Endothelial cell of umbilical vein (primary cell): ENCODE results near the gene ADCY5. TPM values are rescaled to one million over a fixed set of nuclear protein-coding genes. Genes with fewer than 3 reads are reported as not detected.

Experiments
- BruUV-seq: library from RNA; stranded (reverse); fragments of 400-500 nt; replicated peaks from 2 replicates; lab custom pipeline; 2021; lab: Mats Ljungman, UMichigan
- CTCF ChIA-PET: fragments of 300-600, 350-600 bp; sonication (Branson Sonifier 250); formaldehyde crosslinking; loops from one replicate; lab custom pipeline; 2021; ENCODE audit warnings: antibody characterized with exemption, inconsistent platforms; lab: Charles Lee
- POLR2A ChIA-PET: fragments of 300-600, 350-600 bp; sonication (Branson Sonifier 250); formaldehyde crosslinking; loops from one replicate; lab custom pipeline; 2021; ENCODE audit warnings: antibody characterized with exemption, inconsistent platforms; lab: Charles Lee
- DNase-seq: peaks from one replicate; pipeline ENCODE4 v3.0.0-alpha.2; 2011; ENCODE audit warnings: low read depth, low spot score
- FAIRE-seq: peaks from 2 replicates; lab custom pipeline; 2011; peaks lifted over from hg19 to GRCh38; lab: Jason Lieb, UNC
- H2AFZ ChIP-seq: 2 replicates; pipeline ENCODE4 v1.6.0; 2012; ENCODE audit warnings: low read depth, low read length, control low read depth, inconsistent platforms
- H3K27ac ChIP-seq: 2 replicates; pipeline ENCODE4 v1.5.1; 2011; ENCODE audit warnings: low read depth, mild to moderate bottlenecking, control low read depth, low read length, moderate library complexity; ENCODE audit not compliant: insufficient read depth
- H3K27me3 ChIP-seq, 2 experiments: 2 replicates each; pipeline versions ENCODE4 v1.6.0 to v1.6.1; 2011; ENCODE audit warnings: low read length in 2 of 2, mixed read lengths in 1 of 2; ENCODE audit not compliant: control insufficient read depth in 2 of 2, insufficient read depth in 2 of 2
- H3K36me3 ChIP-seq, 2 experiments: 2 replicates in 1 of 2; 3 replicates in 1 of 2; pipeline ENCODE4 v1.5.1; 2011; ENCODE audit warnings: low read length in 2 of 2, mild to moderate bottlenecking in 1 of 2, moderate library complexity in 1 of 2; ENCODE audit not compliant: control insufficient read depth in 2 of 2, insufficient read depth in 2 of 2; ENCODE audit errors: extremely low read depth in 1 of 2
- H3K4me1 ChIP-seq: 3 replicates; pipeline ENCODE4 v1.5.1; 2011; ENCODE audit warnings: mild to moderate bottlenecking, low read length; ENCODE audit not compliant: control insufficient read depth, insufficient read depth; ENCODE audit errors: extremely low read depth
- H3K4me2 ChIP-seq: 2 replicates; pipeline ENCODE4 v1.6.1; 2011; ENCODE audit warnings: low read length, control low read depth, mixed read lengths; ENCODE audit not compliant: insufficient read depth
- H3K4me3 ChIP-seq, 3 experiments: fragments of 200-600 bp in 1 of 3; sonication (generic), shearing (Covaris generic) in 1 of 3; replicated peaks in 1 of 3; 2 replicates each; pipeline ENCODE4 v1.5.1; 2011 to 2016; ENCODE audit warnings: control low read depth in 3 of 3, low read length in 3 of 3, mild to moderate bottlenecking in 2 of 3, inconsistent platforms in 1 of 3, low read depth in 1 of 3, moderate library complexity in 1 of 3; ENCODE audit not compliant: insufficient read depth in 1 of 3
- H3K79me2 ChIP-seq: 2 replicates; pipeline ENCODE4 v1.6.0; 2012; ENCODE audit warnings: low read length, inconsistent platforms; ENCODE audit not compliant: control insufficient read depth, insufficient read depth
- H3K9ac ChIP-seq: replicated peaks from 2 replicates; pipeline ENCODE3; 2011; ENCODE audit warnings: low read length, control low read depth; ENCODE audit not compliant: insufficient read depth; ENCODE audit errors: extremely low read depth
- H3K9me1 ChIP-seq: replicated peaks from 3 replicates; pipeline ENCODE4 v1.6.0; 2011; ENCODE audit warnings: mild to moderate bottlenecking, low read length; ENCODE audit not compliant: control insufficient read depth, insufficient read depth; ENCODE audit errors: extremely low read depth
- H3K9me3 ChIP-seq: replicated peaks from 2 replicates; pipeline ENCODE4 v1.5.1; 2012; ENCODE audit warnings: low read length, inconsistent platforms; ENCODE audit not compliant: control insufficient read depth, insufficient read depth
- H4K20me1 ChIP-seq: replicated peaks from 2 replicates; pipeline ENCODE3; 2011; ENCODE audit warnings: mild to moderate bottlenecking, low read length; ENCODE audit not compliant: control insufficient read depth, insufficient read depth; ENCODE audit errors: extremely low read depth
- EZH2 ChIP-seq: IDR thresholded peaks from 2 replicates; pipeline ENCODE4 v1.6.1; 2012; ENCODE audit warnings: borderline replicate concordance, low read depth, mild to moderate bottlenecking, moderate library complexity, low read length, inconsistent platforms; ENCODE audit not compliant: severe bottlenecking
- FOS ChIP-seq: IDR thresholded peaks from 2 replicates; pipeline ENCODE4 v1.6.1; 2011; ENCODE audit warnings: mild to moderate bottlenecking, low read length, moderate library complexity, borderline replicate concordance; ENCODE audit not compliant: insufficient read depth
- GATA2 ChIP-seq: IDR thresholded peaks from 2 replicates; pipeline ENCODE4 v1.7.0; 2011; ENCODE audit warnings: low read depth, mild to moderate bottlenecking, moderate library complexity, mixed read lengths, low read length; ENCODE audit not compliant: insufficient read length, insufficient read depth
- JUN ChIP-seq: IDR thresholded peaks from 2 replicates; pipeline ENCODE4 v1.6.1; 2011; ENCODE audit warnings: borderline replicate concordance, low read depth; ENCODE audit not compliant: insufficient read length, insufficient read depth
- MYC ChIP-seq: IDR thresholded peaks from one replicate; pipeline ENCODE4 v1.6.1; 2011; ENCODE audit warnings: mild to moderate bottlenecking, low read depth, low read length
- POLR2A ChIP-seq: IDR thresholded peaks from 2 replicates; pipeline ENCODE4 v1.6.1; 2012; ENCODE audit warnings: low read depth, mild to moderate bottlenecking, control low read depth, low read length
- POLR2AphosphoS5 ChIP-seq: IDR thresholded peaks from 2 replicates; pipeline ENCODE4 v1.6.1; 2012; ENCODE audit warnings: low read depth, mild to moderate bottlenecking, control low read depth, low read length, moderate library complexity; ENCODE audit not compliant: insufficient read depth
- dilution Hi-C: fragments of 300-500 bp; cut with MboI; formaldehyde crosslinking; loops from one replicate; pipeline ENCODE4 v1.15.0; 2019; ENCODE audit warnings: low sequenced_read_pairs; ENCODE audit not compliant: extremely low pct_ligation_motif_present
- intact Hi-C: fragments of 100-400 bp; cut with micrococcal nuclease; formaldehyde crosslinking; loops from one replicate; pipeline ENCODE4 v1.10.0; 2022
- polyA plus RNA-seq, 4 experiments: library from polyadenylated mRNA; depleted of rRNA in 3 of 4; stranded (reverse) in 3 of 4; unstranded in 1 of 4; fragments of >200 nt; gene quantifications; 2 replicates each; pipeline versions ENCODE4 v1.2.1 to v1.2.3, GENCODE V29; 2011 to 2012; ENCODE audit warnings: missing spikeins in 1 of 4
- total RNA-seq: library from RNA; stranded (reverse); gene quantifications from 2 replicates; pipeline ENCODE4 v1.2.3, GENCODE V29; 2021
- TF ChIP-seq, protein P1 (sequence below): IDR thresholded peaks from 2 replicates; pipeline ENCODE4 v1.6.1; 2011; ENCODE audit not compliant: insufficient read depth, insufficient read length
- TF ChIP-seq, protein P2 (sequence below), 2 donors: IDR thresholded peaks; 1 replicate in 1 of 2; 2 replicates in 1 of 2; pipeline ENCODE4 v1.5.1; 2011; ENCODE audit warnings: low read length in 2 of 2, mild to moderate bottlenecking in 2 of 2, moderate library complexity in 2 of 2, control low read depth in 1 of 2, inconsistent platforms in 1 of 2, low read depth in 1 of 2; ENCODE audit not compliant: insufficient read depth in 1 of 2; ENCODE audit errors: extremely low read depth in 1 of 2

The ADCY5 gene
- total and polyA plus RNA-seq, 2 donors (not counting 3 experiments of a cell fraction or from before 2014, with no cell fraction given), result 0.01 TPM; not detected in 1

DNA sequence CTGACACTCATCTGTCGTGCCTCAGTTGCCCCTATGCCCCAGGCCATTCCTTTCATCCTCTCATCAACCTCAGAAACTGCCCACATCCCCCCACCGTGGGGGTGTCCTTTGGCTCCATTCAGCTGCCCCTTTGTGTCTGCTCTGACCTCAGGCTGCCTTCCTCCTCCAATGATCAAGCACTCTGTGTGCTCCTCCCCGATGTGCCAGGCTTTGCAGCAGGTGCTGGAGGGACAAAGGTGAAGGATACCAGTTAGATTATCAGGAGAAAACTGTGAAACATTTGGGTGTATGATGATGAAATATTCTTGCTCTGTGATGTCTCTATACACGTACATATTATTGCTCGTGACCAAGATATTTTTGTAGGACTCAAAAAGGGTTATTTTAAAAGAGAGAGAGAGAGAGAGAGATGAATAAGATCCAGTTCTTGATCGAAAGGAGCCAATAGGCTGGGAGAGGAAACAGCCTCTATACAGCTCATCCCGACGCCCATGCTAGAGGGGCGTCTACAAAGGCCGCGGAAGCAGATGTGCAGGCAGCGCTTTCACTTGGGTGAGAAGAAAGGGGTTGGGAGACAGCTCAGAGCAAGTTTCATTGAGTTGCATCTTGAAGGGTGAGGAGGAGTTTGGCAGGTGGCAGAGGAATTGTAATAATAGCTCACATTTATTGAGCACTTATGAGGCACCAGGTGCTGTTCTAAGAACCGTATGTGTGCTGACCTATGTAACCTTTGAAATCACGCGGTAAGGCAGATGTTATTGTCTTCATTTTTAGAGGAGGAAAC is 28.3 kb upstream of the ADCY5 start:
- Histone ChIP-seq H3K27me3 (peaks cover 8 to 16% of the 10 kb centered on the region in 2 experiments), H3K9me1 (no peaks in the 10 kb centered on the region), H3K36me3 (no peaks in the 10 kb centered on the region), H3K27ac (no peak overlapping the region), H3K9ac (no peak overlapping the region), H3K4me2 (no peak overlapping the region), H3K9me3 (no peaks in the 10 kb centered on the region), H4K20me1 (no peaks in the 10 kb centered on the region), H3K79me2 (no peaks in the 10 kb centered on the region), H3K4me1 (no peaks in the 10 kb centered on the region), H3K4me3 (no peak overlapping the region), H2AFZ (no peak overlapping the region)
- intact Hi-C loops (no loop called here), dilution Hi-C loops (no loop called here)
- no peak for DNase-seq
- FAIRE-seq, result no peak
- TF ChIP-seq JUN (no peak), POLR2A (no peak), GATA2 (no peak), MYC (no peak), EZH2 (no peak), FOS (no peak), POLR2AphosphoS5 (no peak)
- TF ChIP-seq, protein P1, sequence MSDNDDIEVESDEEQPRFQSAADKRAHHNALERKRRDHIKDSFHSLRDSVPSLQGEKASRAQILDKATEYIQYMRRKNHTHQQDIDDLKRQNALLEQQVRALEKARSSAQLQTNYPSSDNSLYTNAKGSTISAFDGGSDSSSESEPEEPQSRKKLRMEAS, result no peak
- TF ChIP-seq, protein P2, sequence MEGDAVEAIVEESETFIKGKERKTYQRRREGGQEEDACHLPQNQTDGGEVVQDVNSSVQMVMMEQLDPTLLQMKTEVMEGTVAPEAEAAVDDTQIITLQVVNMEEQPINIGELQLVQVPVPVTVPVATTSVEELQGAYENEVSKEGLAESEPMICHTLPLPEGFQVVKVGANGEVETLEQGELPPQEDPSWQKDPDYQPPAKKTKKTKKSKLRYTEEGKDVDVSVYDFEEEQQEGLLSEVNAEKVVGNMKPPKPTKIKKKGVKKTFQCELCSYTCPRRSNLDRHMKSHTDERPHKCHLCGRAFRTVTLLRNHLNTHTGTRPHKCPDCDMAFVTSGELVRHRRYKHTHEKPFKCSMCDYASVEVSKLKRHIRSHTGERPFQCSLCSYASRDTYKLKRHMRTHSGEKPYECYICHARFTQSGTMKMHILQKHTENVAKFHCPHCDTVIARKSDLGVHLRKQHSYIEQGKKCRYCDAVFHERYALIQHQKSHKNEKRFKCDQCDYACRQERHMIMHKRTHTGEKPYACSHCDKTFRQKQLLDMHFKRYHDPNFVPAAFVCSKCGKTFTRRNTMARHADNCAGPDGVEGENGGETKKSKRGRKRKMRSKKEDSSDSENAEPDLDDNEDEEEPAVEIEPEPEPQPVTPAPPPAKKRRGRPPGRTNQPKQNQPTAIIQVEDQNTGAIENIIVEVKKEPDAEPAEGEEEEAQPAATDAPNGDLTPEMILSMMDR (IDR thresholded peaks at IDR 0.05; ENCODE audit: extremely low read depth in 1 of 2, insufficient read depth in 1 of 2, low read depth in 1 of 2, low read length in 2 of 2), result no peak
- BruUV-seq, result no TSS peak
- POLR2A ChIA-PET, result no interaction called here
- CTCF ChIA-PET, result interaction anchor here (1.1 to 2.2 kb wide), 2 partner anchors 12 to 29 kb away, joined by 3 to 9 read pairs; no protein-coding TSS in a partner anchor
